Superior temporal gyrus (tissue), 1 donor: ENCODE data around the gene FABP1.

Experiments used
- DNase-seq: peaks from one replicate; pipeline ENCODE4 v3.0.0-alpha.2; 2016; ENCODE audit errors: extremely low spot score

The FABP1 gene

GRCh38 chr2:88137833-88138232, 10.0 kb upstream of the FABP1 start:
- no peak for DNase-seq

- peak; percentile 84 for DNase-seq
These were observed 9.0 kb upstream of the FABP1 start for GRCh38 chr2:88136817-88137216.

- no peak for DNase-seq
These were observed 6.0 kb upstream of the FABP1 start for GRCh38 chr2:88133875-88134274.

- no peak for DNase-seq
These were observed 4.1 kb upstream of the FABP1 start for GRCh38 chr2:88131999-88132368.

- no peak for DNase-seq
These were observed 3.5 kb upstream of the FABP1 start for GRCh38 chr2:88131201-88131998.

- DNase-seq = no peak
These were observed 1.6 kb upstream of the FABP1 start for GRCh38 chr2:88129313-88129959.

GRCh38 chr2:88128654-88129312, 921 bp upstream of the FABP1 start:
- no peak for DNase-seq

GRCh38 chr2:88127638-88127887, 299 bp downstream of the FABP1 start:
- no peak for DNase-seq

- no peak for DNase-seq
These were observed 857 bp downstream of the FABP1 start for GRCh38 chr2:88126772-88127637.

GRCh38 chr2:88125924-88126771, 1.7 kb downstream of the FABP1 start:
- DNase-seq = no peak

- DNase-seq = no peak
These were observed 2.4 kb downstream of the FABP1 start for GRCh38 chr2:88125344-88125923.

GRCh38 chr2:88123975-88124917, 3.6 kb downstream of the FABP1 start:
- DNase-seq = no peak

GRCh38 chr2:88123164-88123974, 4.5 kb downstream of the FABP1 start:
- no peak for DNase-seq

GRCh38 chr2:88122141-88122884, 5.5 kb downstream of the FABP1 start:
- no peak for DNase-seq

- no peak for DNase-seq
These were observed 6.2 kb downstream of the FABP1 start for GRCh38 chr2:88121678-88122077.

- no peak for DNase-seq
These were observed 9.9 kb downstream of the FABP1 start for GRCh38 chr2:88117973-88118372.

- no peak for DNase-seq
These were observed 11.0 kb downstream of the FABP1 start for GRCh38 chr2:88116669-88117432.
